GM18858 (cell line): ENCODE measurements around the gene PITPNB.

Experiments used
- ATAC-seq: cut with Tn5 transposase; IDR thresholded peaks from one replicate; pipeline ENCODE4 v1.9.1; 2021; ENCODE audit not compliant: unreplicated experiment

The PITPNB gene

GRCh38 chr22:27863556-27863955 lies 55.5 kb downstream of the PITPNB start:
- no peak for ATAC-seq

GRCh38 chr22:27863001-27863400 lies 56.1 kb downstream of the PITPNB start:
- no peak for ATAC-seq

GRCh38 chr22:27859336-27859735 lies 59.7 kb downstream of the PITPNB start:
- no peak for ATAC-seq

- no peak for ATAC-seq
Measured at GRCh38 chr22:27858626-27859025, 60.4 kb downstream of the PITPNB start.

GRCh38 chr22:27857443-27857842 lies 61.6 kb downstream of the PITPNB start:
- no peak for ATAC-seq

GRCh38 chr22:27856386-27856785 lies 62.7 kb downstream of the PITPNB start:
- ATAC-seq: no peak

- ATAC-seq: no peak
Measured at GRCh38 chr22:27853424-27853823, 65.6 kb downstream of the PITPNB start.

GRCh38 chr22:27851974-27852746 lies 66.9 kb downstream of the PITPNB start:
- no peak for ATAC-seq

GRCh38 chr22:27850000-27850521 lies 69.0 kb downstream of the PITPNB start:
- no peak for ATAC-seq

- ATAC-seq: no peak
Measured at GRCh38 chr22:27848005-27848404, 71.1 kb downstream of the PITPNB start.

GRCh38 chr22:27846910-27847309 lies 72.1 kb downstream of the PITPNB start:
- ATAC-seq: no peak

- no peak for ATAC-seq
Measured at GRCh38 chr22:27846248-27846757, 72.8 kb downstream of the PITPNB start.

- ATAC-seq: no peak
Measured at GRCh38 chr22:27845644-27846043, 73.4 kb downstream of the PITPNB start.

- no peak for ATAC-seq
Measured at GRCh38 chr22:27844656-27845591, 74.1 kb downstream of the PITPNB start.

- no peak for ATAC-seq
Measured at GRCh38 chr22:27844256-27844655, 74.8 kb downstream of the PITPNB start.

- no peak for ATAC-seq
Measured at GRCh38 chr22:27843441-27843840, 75.6 kb downstream of the PITPNB start.

- ATAC-seq: no peak
Measured at GRCh38 chr22:27842669-27843431, 76.2 kb downstream of the PITPNB start.

GRCh38 chr22:27842201-27842600 lies 76.9 kb downstream of the PITPNB start:
- ATAC-seq: no peak

GRCh38 chr22:27840436-27840835 lies 78.6 kb downstream of the PITPNB start:
- no peak for ATAC-seq

- no peak for ATAC-seq
Measured at GRCh38 chr22:27839057-27839660, 79.9 kb downstream of the PITPNB start.
